ENCODE results near the gene FHOD3. TPM values are rescaled to one million over a fixed set of nuclear protein-coding genes. Genes with fewer than 3 reads are reported as not detected.

The FHOD3 gene
- total RNA-seq, 1 experiment from 2014 or later = 10.6 TPM

DNA sequence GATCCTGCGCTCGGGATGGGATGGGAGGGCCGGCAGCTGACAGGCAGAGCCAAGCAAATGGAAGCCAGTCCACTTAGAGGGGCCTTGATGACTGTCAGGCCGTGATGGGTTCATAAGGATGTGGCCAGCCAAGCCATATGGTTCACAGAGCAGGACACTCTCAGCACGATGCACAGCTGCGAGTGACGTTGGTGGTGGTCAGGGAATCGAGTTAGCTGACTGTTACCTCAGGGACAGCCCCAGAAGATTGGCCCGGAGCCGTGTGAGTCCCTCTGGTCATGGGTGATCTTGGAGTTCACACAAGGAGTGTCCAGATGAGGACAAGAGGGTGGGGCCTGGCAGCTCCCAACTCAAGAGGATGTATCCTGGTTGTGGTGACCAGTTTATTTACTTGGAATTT is 461.1 kb downstream of the FHOD3 start:
- H3K79me2 ChIP-seq (ENCODE audit: low read depth) = no peaks in the 10 kb centered on the region
- POLR2A ChIA-PET (ENCODE audit: unreplicated experiment) = no interaction called here
- H3F3A ChIP-seq (ENCODE audit: insufficient read depth, low read depth) = no peaks in the 10 kb centered on the region
- H3K9me3 ChIP-seq (ENCODE audit: insufficient read depth, low read depth) = no peaks in the 10 kb centered on the region
- no peaks in the 10 kb centered on the region for H3K9me2 ChIP-seq (ENCODE audit: insufficient read depth)
- TF ChIP-seq, protein P1, sequence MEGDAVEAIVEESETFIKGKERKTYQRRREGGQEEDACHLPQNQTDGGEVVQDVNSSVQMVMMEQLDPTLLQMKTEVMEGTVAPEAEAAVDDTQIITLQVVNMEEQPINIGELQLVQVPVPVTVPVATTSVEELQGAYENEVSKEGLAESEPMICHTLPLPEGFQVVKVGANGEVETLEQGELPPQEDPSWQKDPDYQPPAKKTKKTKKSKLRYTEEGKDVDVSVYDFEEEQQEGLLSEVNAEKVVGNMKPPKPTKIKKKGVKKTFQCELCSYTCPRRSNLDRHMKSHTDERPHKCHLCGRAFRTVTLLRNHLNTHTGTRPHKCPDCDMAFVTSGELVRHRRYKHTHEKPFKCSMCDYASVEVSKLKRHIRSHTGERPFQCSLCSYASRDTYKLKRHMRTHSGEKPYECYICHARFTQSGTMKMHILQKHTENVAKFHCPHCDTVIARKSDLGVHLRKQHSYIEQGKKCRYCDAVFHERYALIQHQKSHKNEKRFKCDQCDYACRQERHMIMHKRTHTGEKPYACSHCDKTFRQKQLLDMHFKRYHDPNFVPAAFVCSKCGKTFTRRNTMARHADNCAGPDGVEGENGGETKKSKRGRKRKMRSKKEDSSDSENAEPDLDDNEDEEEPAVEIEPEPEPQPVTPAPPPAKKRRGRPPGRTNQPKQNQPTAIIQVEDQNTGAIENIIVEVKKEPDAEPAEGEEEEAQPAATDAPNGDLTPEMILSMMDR (conservative IDR thresholded peaks at IDR 0.05) = no peak
- no peak for TF ChIP-seq EZH2 (IDR thresholded peaks at IDR 0.05; ENCODE audit: low read depth)
- H3K4me1 ChIP-seq (replicated peaks; ENCODE audit: insufficient read depth) = peaks cover 7% of the 10 kb centered on the region; the same call in 1 of the 2 replicates
- H3K27ac ChIP-seq = no peak overlapping the region
- H3K27me3 ChIP-seq (ENCODE audit: insufficient read depth, low read depth) = no peaks in the 10 kb centered on the region
- intact Hi-C loops (cut with micrococcal nuclease; ENCODE audit: unreplicated experiment) = loop anchor here (5.0 to 10.0 kb wide), 2 partner anchors 464 to 661 kb away; partner anchors contain the start of gene FHOD3
- no peak overlapping the region for H3K4me3 ChIP-seq
- no peaks in the 10 kb centered on the region for H3K36me3 ChIP-seq (ENCODE audit: low read depth)
- CTCF ChIA-PET = no interaction called here
- no peak for DNase-seq
- H4K20me1 ChIP-seq (ENCODE audit: insufficient read depth) = no peaks in the 10 kb centered on the region
- no peak overlapping the region for H3K4me2 ChIP-seq
- no TSS peak for BruUV-seq (replicated peaks)
- no peak overlapping the region for H2AFZ ChIP-seq

DNA sequence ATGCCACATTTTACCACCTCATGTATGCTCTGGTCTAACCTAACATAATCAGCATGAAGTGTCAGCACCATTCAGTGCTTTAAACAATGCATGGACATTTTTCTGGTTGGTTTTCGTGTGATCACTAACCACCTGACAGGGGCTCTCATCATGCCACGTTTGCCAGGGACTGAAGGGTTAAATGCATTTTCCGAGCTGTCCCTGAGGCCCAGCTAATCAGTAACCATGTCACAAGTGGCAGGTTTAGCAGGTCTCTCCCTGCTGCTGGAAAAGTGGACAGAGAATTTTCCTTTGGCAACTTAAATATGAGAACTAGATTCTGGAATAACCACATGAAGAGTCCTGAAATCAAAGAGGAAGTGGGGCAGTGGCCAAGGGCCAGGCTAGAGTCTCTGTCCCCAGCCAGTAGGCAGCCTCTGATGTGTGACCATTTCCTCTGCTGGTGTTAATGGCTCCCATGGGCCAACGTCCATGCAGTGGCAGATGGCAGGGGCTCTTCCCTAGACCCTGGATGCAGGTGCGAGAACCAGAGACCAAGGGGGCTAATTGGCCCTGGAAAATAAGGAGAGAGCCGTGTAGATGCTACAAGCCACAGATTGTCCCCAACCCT is 461.8 kb downstream of the FHOD3 start:
- no peaks in the 10 kb centered on the region for H3K9me3 ChIP-seq (ENCODE audit: insufficient read depth, low read depth)
- CTCF ChIA-PET = no interaction called here
- H3F3A ChIP-seq (ENCODE audit: insufficient read depth, low read depth) = no peaks in the 10 kb centered on the region
- no peak overlapping the region for H3K4me3 ChIP-seq
- POLR2A ChIA-PET (ENCODE audit: unreplicated experiment) = no interaction called here
- H2AFZ ChIP-seq = no peak overlapping the region
- no TSS peak for BruUV-seq (replicated peaks)
- TF ChIP-seq EZH2 (IDR thresholded peaks at IDR 0.05; ENCODE audit: low read depth) = no peak
- TF ChIP-seq, protein P1 (conservative IDR thresholded peaks at IDR 0.05) = no peak
- no peaks in the 10 kb centered on the region for H3K9me2 ChIP-seq (ENCODE audit: insufficient read depth)
- no peak overlapping the region for H3K27ac ChIP-seq
- no peaks in the 10 kb centered on the region for H3K79me2 ChIP-seq (ENCODE audit: low read depth)
- DNase-seq = no peak
- H3K4me2 ChIP-seq = no peak overlapping the region
- H4K20me1 ChIP-seq (ENCODE audit: insufficient read depth) = no peaks in the 10 kb centered on the region
- peaks cover 7% of the 10 kb centered on the region; the same call in 1 of the 2 replicates for H3K4me1 ChIP-seq (replicated peaks; ENCODE audit: insufficient read depth)
- intact Hi-C loops (cut with micrococcal nuclease; ENCODE audit: unreplicated experiment) = loop anchor here (5.0 to 10.0 kb wide), 2 partner anchors 464 to 662 kb away; partner anchors contain the start of gene FHOD3
- H3K27me3 ChIP-seq (ENCODE audit: insufficient read depth, low read depth) = no peaks in the 10 kb centered on the region
- H3K36me3 ChIP-seq (ENCODE audit: low read depth) = no peaks in the 10 kb centered on the region

- H2AFZ ChIP-seq = no peak overlapping the region
- POLR2A ChIA-PET (ENCODE audit: unreplicated experiment) = no interaction called here
Observed at GRCh38 chr18:36760598-36760997, 463.1 kb downstream of the FHOD3 start.

More at GRCh38 chr18:36760598-36760997, 463.1 kb downstream of the FHOD3 start:
- TF ChIP-seq, protein P1 (conservative IDR thresholded peaks at IDR 0.05) = no peak
- TF ChIP-seq EZH2 (IDR thresholded peaks at IDR 0.05; ENCODE audit: low read depth) = no peak
- H3K9me2 ChIP-seq (ENCODE audit: insufficient read depth) = no peaks in the 10 kb centered on the region
- H3K27me3 ChIP-seq (ENCODE audit: insufficient read depth, low read depth) = no peaks in the 10 kb centered on the region
- intact Hi-C loops (cut with micrococcal nuclease; ENCODE audit: unreplicated experiment) = no loop called here
- H3K4me1 ChIP-seq (replicated peaks; ENCODE audit: insufficient read depth) = peaks cover 7% of the 10 kb centered on the region; the same call in 1 of the 2 replicates
- no peak overlapping the region for H3K4me3 ChIP-seq
- H3K4me2 ChIP-seq = no peak overlapping the region
- CTCF ChIA-PET = no interaction called here
- H3K27ac ChIP-seq = no peak overlapping the region
- no peaks in the 10 kb centered on the region for H3K36me3 ChIP-seq (ENCODE audit: low read depth)
- no peaks in the 10 kb centered on the region for H3F3A ChIP-seq (ENCODE audit: insufficient read depth, low read depth)
- BruUV-seq (replicated peaks) = no TSS peak
- H3K79me2 ChIP-seq (ENCODE audit: low read depth) = no peaks in the 10 kb centered on the region
- DNase-seq = no peak
- no peaks in the 10 kb centered on the region for H4K20me1 ChIP-seq (ENCODE audit: insufficient read depth)
- no peaks in the 10 kb centered on the region for H3K9me3 ChIP-seq (ENCODE audit: insufficient read depth, low read depth)

Measured in PC-9 (cell line).